HUDEP-2 (cell line): ENCODE results near the gene KDM4B.

ENCODE experiments used
- DNase-seq, 76 experiments: peaks; one replicate each; lab custom pipeline; 2025; ENCODE audit not compliant: unreplicated experiment in 76 of 76; lab: John Stamatoyannopoulos, UW

KDM4B gene

GRCh38 chr19:5115771-5116202, 146.9 kb downstream of the KDM4B start:
- DNase-seq, result no peak

- DNase-seq, result no peak
Observed at GRCh38 chr19:5116292-5116691, 147.4 kb downstream of the KDM4B start.

- no peak for DNase-seq
Observed at GRCh38 chr19:5117421-5117820, 148.5 kb downstream of the KDM4B start.

GRCh38 chr19:5118026-5118425, 149.1 kb downstream of the KDM4B start:
- no peak for DNase-seq

GRCh38 chr19:5119297-5119998, 150.5 kb downstream of the KDM4B start:
- DNase-seq, result no peak

GRCh38 chr19:5120321-5120720, 151.4 kb downstream of the KDM4B start:
- DNase-seq, result no peak

- DNase-seq, result no peak
Observed at GRCh38 chr19:5120833-5121232, 151.9 kb downstream of the KDM4B start.

- no peak for DNase-seq
Observed at GRCh38 chr19:5121266-5122120, 152.6 kb downstream of the KDM4B start.

GRCh38 chr19:5122121-5122400, 153.1 kb downstream of the KDM4B start:
- no peak for DNase-seq

- no peak for DNase-seq
Observed at GRCh38 chr19:5122671-5123409, 153.9 kb downstream of the KDM4B start.

GRCh38 chr19:5123646-5124045, 154.7 kb downstream of the KDM4B start:
- no peak for DNase-seq

- no peak for DNase-seq
Observed at GRCh38 chr19:5124111-5124855, 155.4 kb downstream of the KDM4B start.

GRCh38 chr19:5125376-5125775, 156.5 kb downstream of the KDM4B start:
- DNase-seq, result no peak

- DNase-seq, result no peak
Observed at GRCh38 chr19:5125797-5126497, 157.0 kb downstream of the KDM4B start.

- no peak for DNase-seq
Observed at GRCh38 chr19:5126498-5127223, 157.7 kb downstream of the KDM4B start.

GRCh38 chr19:5127717-5128116, 158.8 kb downstream of the KDM4B start:
- no peak for DNase-seq

- DNase-seq, result peak in 16 of 76 experiments; percentile 16 to 87 (median 56)
Observed at GRCh38 chr19:5128251-5128935, 159.5 kb downstream of the KDM4B start.

GRCh38 chr19:5128936-5129389, 160.1 kb downstream of the KDM4B start:
- DNase-seq, result peak in 47 of 76 experiments; percentile 5 to 87 (median 30)

- DNase-seq, result no peak
Observed at GRCh38 chr19:5129691-5130090, 160.8 kb downstream of the KDM4B start.
